GM23248 (cell line): Measurements from ENCODE around the gene ACVR1C. TPM values are rescaled to one million over a fixed set of nuclear protein-coding genes. Genes with fewer than 3 reads are reported as not detected.
"Not testable (repeated sequence)": the region's sequence is repeated elsewhere in the genome, so short reads cannot be mapped to it uniquely, and the experiment has no call there.

Experiments
- DNase-seq: peaks from one replicate; pipeline ENCODE4 v3.0.0-alpha.2; 2015
- H2AFZ ChIP-seq: fragments of 200-600 bp; sonication (generic); 2 replicates; pipeline ENCODE4 v1.6.1; 2016; ENCODE audit warnings: antibody characterized with exemption
- H3F3A ChIP-seq: fragments of 200-600 bp; sonication (generic); 2 replicates; pipeline ENCODE4 v1.6.1; 2016; ENCODE audit warnings: mild to moderate bottlenecking, antibody characterized with exemption, mixed run types; ENCODE audit not compliant: insufficient read depth
- H3K27ac ChIP-seq: fragments of 200-600 bp; sonication (generic); 2 replicates; pipeline ENCODE4 v1.5.1; 2016; ENCODE audit warnings: mild to moderate bottlenecking
- H3K27me3 ChIP-seq: fragments of 200-600 bp; sonication (generic); replicated peaks from 2 replicates; pipeline ENCODE4 v1.6.1; 2016; ENCODE audit warnings: mild to moderate bottlenecking; ENCODE audit not compliant: insufficient read depth
- H3K36me3 ChIP-seq: fragments of 200-600 bp; sonication (generic); 2 replicates; pipeline ENCODE4 v1.6.1; 2016; ENCODE audit warnings: low read depth, mild to moderate bottlenecking
- H3K4me1 ChIP-seq: fragments of 200-600 bp; sonication (generic); 2 replicates; pipeline ENCODE4 v1.6.1; 2016; ENCODE audit warnings: mild to moderate bottlenecking; ENCODE audit not compliant: insufficient read depth
- H3K4me2 ChIP-seq: fragments of 200-600 bp; sonication (generic); one replicate; pipeline ENCODE4 v1.6.1; 2016; ENCODE audit warnings: mild to moderate bottlenecking; ENCODE audit not compliant: unreplicated experiment
- H3K4me3 ChIP-seq: fragments of 200-600 bp; sonication (generic); 2 replicates; pipeline ENCODE4 v1.5.1; 2016; ENCODE audit warnings: mild to moderate bottlenecking
- H3K79me2 ChIP-seq: fragments of 200-600 bp; sonication (generic); 2 replicates; pipeline ENCODE4 v1.6.1; 2016; ENCODE audit warnings: mild to moderate bottlenecking; ENCODE audit not compliant: insufficient read depth
- H3K9ac ChIP-seq: fragments of 200-600 bp; sonication (generic); 2 replicates; pipeline ENCODE4 v1.6.1; 2016; ENCODE audit warnings: mild to moderate bottlenecking
- H3K9me2 ChIP-seq: fragments of 200-600 bp; sonication (generic); 2 replicates; pipeline ENCODE4 v1.6.1; 2016; ENCODE audit warnings: mixed run types, mild to moderate bottlenecking, moderate library complexity; ENCODE audit not compliant: insufficient read depth
- H3K9me3 ChIP-seq: fragments of 200-600 bp; sonication (generic); one replicate; pipeline ENCODE4 v1.6.1; 2017; ENCODE audit warnings: low read depth
- H4K20me1 ChIP-seq: fragments of 200-600 bp; sonication (generic); 2 replicates; pipeline ENCODE4 v1.6.0; 2016; ENCODE audit not compliant: insufficient read depth
- EZH2 ChIP-seq: fragments of 200-600 bp; sonication (generic); IDR thresholded peaks from 2 replicates; pipeline ENCODE4 v1.6.1; 2018; ENCODE audit warnings: antibody characterized with exemption, mild to moderate bottlenecking; ENCODE audit not compliant: insufficient read depth, poor library complexity, severe bottlenecking
- EZH2phosphoT487 ChIP-seq: fragments of 200-600 bp; sonication (generic); IDR thresholded peaks from 2 replicates; pipeline ENCODE4 v1.6.1; 2018; ENCODE audit warnings: antibody characterized with exemption, moderate library complexity, mild to moderate bottlenecking, low read depth; ENCODE audit not compliant: insufficient read depth
- WGBS, 2 experiments: methylation state at CpG; one replicate each; pipeline ENCODE4 v1.1.6; 2015 to 2017; ENCODE audit warnings: low lambda C conversion rate in 2 of 2, low coverage in 1 of 2; ENCODE audit errors: missing lambda C conversion rate in 2 of 2; 5-methylcytosine and 5-hydroxymethylcytosine counted together
- in situ Hi-C: fragments of 300-500 bp; cut with MboI; formaldehyde crosslinking; loops from 2 replicates; pipeline ENCODE4 v1.15.0; 2020
- polyA plus RNA-seq: library from polyadenylated mRNA; unstranded; fragments of >200 nt; fragmentation: Nextera tagmentation; extraction: Ambion mirVana; gene quantifications from 2 replicates; pipeline ENCODE4 v1.2.1, GENCODE V29; 2016
- total RNA-seq: library from RNA; depleted of rRNA; stranded (reverse); fragments of >200 nt; shearing (Covaris generic); gene quantifications from 2 replicates; pipeline ENCODE4 v1.2.3, GENCODE V29; 2014

ACVR1C gene
- total and polyA plus RNA-seq, 2 experiments from 2014 or later: 0.32 TPM; not detected in 1

GRCh38 chr2:157526070-157526469 is 102.6 kb downstream of the ACVR1C start:
- TF ChIP-seq EZH2phosphoT487 (no peak), EZH2 (no peak)
- no peaks in the 10 kb centered on the region for H3K79me2 ChIP-seq
- 22 to 24% methylated on average over 2 of the region's 2 CpGs for WGBS, 2 experiments
- H3K27ac ChIP-seq: no peak overlapping the region
- no peaks in the 10 kb centered on the region for H3K9me3 ChIP-seq
- H2AFZ ChIP-seq: no peak overlapping the region
- H3K9me2 ChIP-seq: no peaks in the 10 kb centered on the region
- H3F3A ChIP-seq: no peaks in the 10 kb centered on the region
- H3K4me1 ChIP-seq: no peaks in the 10 kb centered on the region
- in situ Hi-C loops: no loop called here
- 0 out of 2 replicates have a peak, but pooled peaks cover 11% of the 10 kb centered on the region for H3K27me3 ChIP-seq
- no peak overlapping the region for H3K4me3 ChIP-seq
- H4K20me1 ChIP-seq: no peaks in the 10 kb centered on the region
- no peak overlapping the region for H3K4me2 ChIP-seq
- no peaks in the 10 kb centered on the region for H3K36me3 ChIP-seq
- no peak overlapping the region for H3K9ac ChIP-seq
- DNase-seq: no peak

- H3K79me2 ChIP-seq: no peaks in the 10 kb centered on the region
- in situ Hi-C loops: no loop called here
- no peaks in the 10 kb centered on the region for H3K4me1 ChIP-seq
- H2AFZ ChIP-seq: no peak overlapping the region
- no peaks in the 10 kb centered on the region for H4K20me1 ChIP-seq
- no peaks in the 10 kb centered on the region for H3K36me3 ChIP-seq
- H3K9me2 ChIP-seq: no peaks in the 10 kb centered on the region
- H3F3A ChIP-seq: no peaks in the 10 kb centered on the region
- H3K4me3 ChIP-seq: no peak overlapping the region
- H3K4me2 ChIP-seq: no peak overlapping the region
- H3K27me3 ChIP-seq: 0 out of 2 replicates have a peak, but pooled peaks cover 11% of the 10 kb centered on the region
- WGBS, 2 experiments: 62 to 64% methylated on average over 4 of the region's 4 CpGs
- TF ChIP-seq EZH2 (no peak), EZH2phosphoT487 (no peak)
- no peaks in the 10 kb centered on the region for H3K9me3 ChIP-seq
- no peak overlapping the region for H3K27ac ChIP-seq
- DNase-seq: no peak
- no peak overlapping the region for H3K9ac ChIP-seq
Measured at GRCh38 chr2:157523270-157524247, 105.1 kb downstream of the ACVR1C start.

- 71 to 78% methylated on average over 15 of the region's 15 CpGs for WGBS, 2 experiments
- H3K79me2 ChIP-seq, H3K27ac ChIP-seq, H4K20me1 ChIP-seq, H3K36me3 ChIP-seq, H3F3A ChIP-seq, H3K27me3 ChIP-seq, DNase-seq, in situ Hi-C loops, H2AFZ ChIP-seq, H3K9me3 ChIP-seq, H3K4me3 ChIP-seq, H3K4me1 ChIP-seq, H3K4me2 ChIP-seq, H3K9ac ChIP-seq, H3K9me2 ChIP-seq: not testable (repeated sequence)
Measured at GRCh38 chr2:157514966-157515365, 113.7 kb downstream of the ACVR1C start.

GRCh38 chr2:157509744-157510143 is 118.9 kb downstream of the ACVR1C start:
- Histone ChIP-seq H3K4me3 (no peak overlapping the region), H3K9me2 (no peaks in the 10 kb centered on the region), H3K36me3 (no peaks in the 10 kb centered on the region), H3K79me2 (no peaks in the 10 kb centered on the region), H3K27ac (no peak overlapping the region), H3K9ac (no peak overlapping the region), H2AFZ (no peak overlapping the region), H3K4me2 (no peak overlapping the region), H4K20me1 (no peaks in the 10 kb centered on the region), H3K27me3 (peaks cover 10% of the 10 kb centered on the region; the same call in 1 of the 2 replicates), H3K4me1 (no peaks in the 10 kb centered on the region), H3F3A (no peaks in the 10 kb centered on the region), H3K9me3 (no peaks in the 10 kb centered on the region)
- WGBS, 2 experiments: 15% methylated on average over 2 of the region's 2 CpGs
- no peak for DNase-seq
- in situ Hi-C loops: no loop called here
- no peak for TF ChIP-seq EZH2
- no peak for TF ChIP-seq EZH2phosphoT487
